Kidney (tissue), 14 donors: ENCODE measurements around the gene SPATS2L. TPM values are rescaled to one million over a fixed set of nuclear protein-coding genes. Genes with fewer than 3 reads are reported as not detected.
A peak's percentile ranks its signal among the peaks of the same experiment; 100 is the strongest.

Experiments
- DNase-seq, 5 donors: peaks; one replicate each; pipeline ENCODE4 v3.0.0-alpha.2; 2013 to 2020
- FAIRE-seq: peaks from 2 replicates; lab custom pipeline; 2012; peaks lifted over from hg19 to GRCh38; lab: Jason Lieb, UNC
- H3K27ac ChIP-seq, 2 donors: one replicate each; pipeline ENCODE4 v1.7.0; 2013; ENCODE audit warnings: low read depth in 2 of 2, low read length in 2 of 2, inconsistent platforms in 1 of 2
- H3K27me3 ChIP-seq: one replicate; pipeline ENCODE4 v1.7.1; 2013; ENCODE audit warnings: low read length, inconsistent platforms; ENCODE audit not compliant: control insufficient read depth, insufficient read depth
- H3K36me3 ChIP-seq, 3 donors: one replicate each; pipeline versions ENCODE4 v1.7.0 to v1.7.1; 2013; ENCODE audit warnings: low read length in 3 of 3, control low read depth in 1 of 3, inconsistent platforms in 1 of 3; ENCODE audit not compliant: insufficient read depth in 3 of 3, control insufficient read depth in 2 of 3
- H3K4me1 ChIP-seq, 3 donors: one replicate each; pipeline versions ENCODE4 v1.7.0 to v1.7.1; 2013; ENCODE audit warnings: low read length in 3 of 3, inconsistent platforms in 1 of 3, low read depth in 1 of 3; ENCODE audit not compliant: control insufficient read depth in 2 of 3, insufficient read depth in 2 of 3
- H3K4me3 ChIP-seq, 3 donors: one replicate each; pipeline versions ENCODE4 v1.7.0 to v1.8.1; 2013; ENCODE audit warnings: low read length in 3 of 3, control low read depth in 1 of 3, inconsistent platforms in 1 of 3
- H3K9ac ChIP-seq, 3 donors: one replicate each; pipeline versions ENCODE4 v1.7.0 to v1.7.1; 2013; ENCODE audit warnings: low read length in 3 of 3, control low read depth in 1 of 3, inconsistent platforms in 1 of 3
- H3K9me3 ChIP-seq, 3 donors: one replicate each; pipeline versions ENCODE4 v1.7.0 to v1.7.1; 2013; ENCODE audit warnings: low read length in 3 of 3, control low read depth in 1 of 3, inconsistent platforms in 1 of 3; ENCODE audit not compliant: control insufficient read depth in 2 of 3, insufficient read depth in 1 of 3
- intact Hi-C: fragments of 100-400 bp; cut with DNase I; formaldehyde crosslinking; loops from one replicate; pipeline ENCODE4 v1.11.1; 2022
- polyA plus RNA-seq: library from polyadenylated mRNA; stranded (reverse); fragments of 350-450 nt; fragmentation: Illumina TruSeq; extraction: RNeasy Lipid Tissue Mini Kit (QIAGEN cat#74804); gene quantifications from one replicate; pipeline ENCODE4 v1.2.3, GENCODE V29; 2014; ENCODE audit warnings: low read depth, low replicate concordance; ENCODE audit not compliant: insufficient read depth
- total RNA-seq: library from RNA; stranded (reverse); fragmentation: NEBNext Ultra II Directional; extraction: Animal tissue kit (Norgen Biotek cat#: 25700); gene quantifications from one replicate; pipeline ENCODE4 v1.2.1, GENCODE V29; 2021
- TF ChIP-seq, protein P1 (sequence below): IDR thresholded peaks from 3 replicates; pipeline ENCODE4 v1.5.1; 2012; ENCODE audit warnings: mild to moderate bottlenecking, moderate library complexity, borderline replicate concordance; ENCODE audit not compliant: insufficient read depth; ENCODE audit errors: extremely low read depth
- donor health status: control.
- donor health status: control.
- donor health status: control.
- donor health status: control.
- donor health status: control.
- donor health status: DM: yes; HTN: yes; CAD: no.
- donor health status: Normal renal cell carcinoma (clear cell type).

SPATS2L gene
- total and polyA plus RNA-seq, 2 donors from 2014 or later: 86.1 to 166 TPM

DNA sequence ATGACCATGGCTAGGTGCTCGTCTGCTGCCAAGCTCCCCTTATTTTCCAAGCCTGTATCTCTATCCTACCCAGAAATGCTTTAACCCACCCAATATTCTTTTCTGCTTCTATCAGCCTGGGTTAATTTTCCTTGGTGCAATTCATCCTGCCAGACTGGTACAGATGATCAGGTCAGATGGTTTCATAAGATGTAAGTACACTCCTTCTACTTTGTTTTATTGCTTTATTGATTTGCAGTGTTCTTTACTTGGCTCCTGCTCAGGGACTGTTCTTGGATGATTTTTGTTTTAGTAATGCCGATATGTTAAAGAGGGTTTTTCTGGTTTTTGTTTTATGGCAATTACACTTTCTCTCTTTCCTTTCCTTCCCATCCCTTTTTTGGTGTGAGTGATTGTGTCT, 217.1 kb downstream of the SPATS2L start:
- Histone ChIP-seq H3K27ac (no peak overlapping the region), H3K9me3 (no peaks in the 10 kb centered on the region), H3K27me3 (peaks cover 2% of the 10 kb centered on the region), H3K4me1 (peaks cover 4 to 7% (median 5%) of the 10 kb centered on the region in 3 donors), H3K9ac (no peak overlapping the region), H3K4me3 (no peak overlapping the region), H3K36me3 (no peaks in the 10 kb centered on the region)
- DNase-seq (no peak), FAIRE-seq (no peak)
- intact Hi-C loops: no loop called here
- TF ChIP-seq, protein P1, sequence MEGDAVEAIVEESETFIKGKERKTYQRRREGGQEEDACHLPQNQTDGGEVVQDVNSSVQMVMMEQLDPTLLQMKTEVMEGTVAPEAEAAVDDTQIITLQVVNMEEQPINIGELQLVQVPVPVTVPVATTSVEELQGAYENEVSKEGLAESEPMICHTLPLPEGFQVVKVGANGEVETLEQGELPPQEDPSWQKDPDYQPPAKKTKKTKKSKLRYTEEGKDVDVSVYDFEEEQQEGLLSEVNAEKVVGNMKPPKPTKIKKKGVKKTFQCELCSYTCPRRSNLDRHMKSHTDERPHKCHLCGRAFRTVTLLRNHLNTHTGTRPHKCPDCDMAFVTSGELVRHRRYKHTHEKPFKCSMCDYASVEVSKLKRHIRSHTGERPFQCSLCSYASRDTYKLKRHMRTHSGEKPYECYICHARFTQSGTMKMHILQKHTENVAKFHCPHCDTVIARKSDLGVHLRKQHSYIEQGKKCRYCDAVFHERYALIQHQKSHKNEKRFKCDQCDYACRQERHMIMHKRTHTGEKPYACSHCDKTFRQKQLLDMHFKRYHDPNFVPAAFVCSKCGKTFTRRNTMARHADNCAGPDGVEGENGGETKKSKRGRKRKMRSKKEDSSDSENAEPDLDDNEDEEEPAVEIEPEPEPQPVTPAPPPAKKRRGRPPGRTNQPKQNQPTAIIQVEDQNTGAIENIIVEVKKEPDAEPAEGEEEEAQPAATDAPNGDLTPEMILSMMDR: no peak

DNA sequence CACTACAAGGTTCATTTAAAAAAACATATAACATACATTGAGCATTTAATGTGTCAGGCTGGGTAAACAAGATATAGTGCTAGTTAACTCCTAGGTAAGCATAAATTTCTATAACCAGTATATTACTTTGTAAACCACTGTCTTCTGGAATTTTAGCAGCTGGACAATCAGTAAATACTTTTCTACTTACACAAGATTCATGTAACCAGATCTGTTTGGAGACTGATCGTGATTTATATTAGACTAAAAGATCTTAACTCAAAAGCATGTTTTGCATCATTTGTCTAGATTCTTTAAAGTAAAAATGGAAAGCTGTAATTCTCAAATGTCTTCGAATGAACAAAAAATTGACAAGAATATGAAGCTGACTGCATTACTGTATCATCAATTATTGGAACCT, 218.6 kb downstream of the SPATS2L start:
- H3K9me3 ChIP-seq: no peaks in the 10 kb centered on the region
- peaks cover 4 to 7% (median 5%) of the 10 kb centered on the region in 3 donors for H3K4me1 ChIP-seq
- intact Hi-C loops: no loop called here
- H3K27ac ChIP-seq: no peak overlapping the region
- H3K9ac ChIP-seq: no peak overlapping the region
- no peak for FAIRE-seq
- H3K4me3 ChIP-seq: peak overlapping the region in 2 of 3 donors; percentile 80 to 99
- no peaks in the 10 kb centered on the region for H3K27me3 ChIP-seq
- DNase-seq: peak in 2 of 5 donors; percentile 1 to 12
- no peaks in the 10 kb centered on the region for H3K36me3 ChIP-seq
- TF ChIP-seq, protein P1: no peak

DNA sequence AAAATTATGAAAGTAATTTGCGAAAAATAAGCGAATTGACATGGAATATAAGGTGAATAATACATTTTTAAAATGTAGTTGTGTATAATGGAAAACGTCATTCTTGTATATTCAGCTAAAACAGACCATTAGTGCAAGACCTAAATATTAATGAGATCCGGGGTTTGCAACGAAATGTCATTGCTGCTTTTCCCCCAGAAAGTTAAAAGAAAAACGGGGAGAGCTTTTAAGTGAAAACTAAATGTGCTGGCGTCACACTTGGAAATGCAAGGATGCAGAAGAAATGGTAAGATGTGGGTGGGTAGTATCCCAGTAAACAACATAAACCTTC, 219.0 kb downstream of the SPATS2L start:
- Histone ChIP-seq H3K4me1 (peaks cover 4 to 7% (median 5%) of the 10 kb centered on the region in 3 donors), H3K27me3 (no peaks in the 10 kb centered on the region), H3K27ac (peak overlapping the region in 1 of 2 donors; percentile 2), H3K9me3 (no peaks in the 10 kb centered on the region), H3K36me3 (no peaks in the 10 kb centered on the region), H3K9ac (peak overlapping the region; percentile 56 to 97 (median 62)), H3K4me3 (peak overlapping the region; percentile 80 to 99 (median 99))
- DNase-seq: no peak
- TF ChIP-seq, protein P1: no peak
- intact Hi-C loops: no loop called here
- FAIRE-seq: no peak
